GM12872 (cell line): ENCODE results near the gene CHD5.

ENCODE experiments used
- TF ChIP-seq, protein P1 (sequence below): IDR thresholded peaks from 3 replicates; pipeline ENCODE4 v1.5.1; 2011; ENCODE audit warnings: low read depth, mild to moderate bottlenecking, low read length, moderate library complexity; ENCODE audit not compliant: insufficient read depth

CHD5 gene

GRCh38 chr1:6207921-6208320 lies 27.8 kb upstream of the CHD5 start:
- TF ChIP-seq, protein P1, sequence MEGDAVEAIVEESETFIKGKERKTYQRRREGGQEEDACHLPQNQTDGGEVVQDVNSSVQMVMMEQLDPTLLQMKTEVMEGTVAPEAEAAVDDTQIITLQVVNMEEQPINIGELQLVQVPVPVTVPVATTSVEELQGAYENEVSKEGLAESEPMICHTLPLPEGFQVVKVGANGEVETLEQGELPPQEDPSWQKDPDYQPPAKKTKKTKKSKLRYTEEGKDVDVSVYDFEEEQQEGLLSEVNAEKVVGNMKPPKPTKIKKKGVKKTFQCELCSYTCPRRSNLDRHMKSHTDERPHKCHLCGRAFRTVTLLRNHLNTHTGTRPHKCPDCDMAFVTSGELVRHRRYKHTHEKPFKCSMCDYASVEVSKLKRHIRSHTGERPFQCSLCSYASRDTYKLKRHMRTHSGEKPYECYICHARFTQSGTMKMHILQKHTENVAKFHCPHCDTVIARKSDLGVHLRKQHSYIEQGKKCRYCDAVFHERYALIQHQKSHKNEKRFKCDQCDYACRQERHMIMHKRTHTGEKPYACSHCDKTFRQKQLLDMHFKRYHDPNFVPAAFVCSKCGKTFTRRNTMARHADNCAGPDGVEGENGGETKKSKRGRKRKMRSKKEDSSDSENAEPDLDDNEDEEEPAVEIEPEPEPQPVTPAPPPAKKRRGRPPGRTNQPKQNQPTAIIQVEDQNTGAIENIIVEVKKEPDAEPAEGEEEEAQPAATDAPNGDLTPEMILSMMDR: no peak

- TF ChIP-seq, protein P1: no peak
These were observed 27.2 kb upstream of the CHD5 start for GRCh38 chr1:6207075-6207885.

GRCh38 chr1:6206520-6206855 lies 26.4 kb upstream of the CHD5 start:
- TF ChIP-seq, protein P1: no peak

DNA sequence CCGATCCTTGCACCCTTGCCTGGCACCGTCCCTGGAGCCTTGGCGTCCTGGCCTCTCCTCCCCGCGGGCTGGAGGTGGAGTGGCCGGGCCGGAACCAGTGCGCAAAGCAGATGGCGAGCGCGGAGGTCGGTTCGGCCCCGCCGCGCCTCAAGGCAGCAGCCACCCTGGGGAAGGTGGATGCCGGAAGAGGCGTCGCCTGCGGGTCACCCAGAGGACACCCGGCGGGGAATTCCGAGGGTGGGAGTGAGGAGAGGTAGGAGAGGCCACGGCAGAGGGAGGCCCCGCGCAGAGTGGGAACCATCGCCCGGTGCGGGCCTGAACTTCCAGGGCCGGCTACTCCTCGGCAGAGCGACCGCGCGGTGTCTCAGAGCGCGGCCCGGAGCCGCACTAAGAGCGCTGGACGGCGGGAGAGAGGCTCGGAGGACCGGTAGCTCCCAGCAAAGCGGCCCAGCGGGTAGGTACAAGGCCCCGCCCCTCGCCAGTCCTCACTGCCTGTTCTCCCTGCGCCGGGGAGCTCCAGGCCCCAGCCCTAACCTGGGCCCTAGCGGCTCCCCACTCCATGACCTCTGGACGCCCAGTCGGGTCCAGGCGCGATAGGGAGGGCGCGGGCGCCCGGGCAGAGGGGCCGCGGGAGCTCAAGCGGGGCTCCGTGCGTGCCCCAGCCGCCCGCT lies 25.9 kb upstream of the CHD5 start, which contains the start of gene RNF207:
Gene RNF207, plus strand, starts transcription at position 271 of the 671 bp plus-strand sequence. CDS start 417 bp downstream, outside the sequence.
- TF ChIP-seq, protein P1: no peak

GRCh38 chr1:6202256-6202655 lies 22.1 kb upstream of the CHD5 start:
- TF ChIP-seq, protein P1: no peak

DNA sequence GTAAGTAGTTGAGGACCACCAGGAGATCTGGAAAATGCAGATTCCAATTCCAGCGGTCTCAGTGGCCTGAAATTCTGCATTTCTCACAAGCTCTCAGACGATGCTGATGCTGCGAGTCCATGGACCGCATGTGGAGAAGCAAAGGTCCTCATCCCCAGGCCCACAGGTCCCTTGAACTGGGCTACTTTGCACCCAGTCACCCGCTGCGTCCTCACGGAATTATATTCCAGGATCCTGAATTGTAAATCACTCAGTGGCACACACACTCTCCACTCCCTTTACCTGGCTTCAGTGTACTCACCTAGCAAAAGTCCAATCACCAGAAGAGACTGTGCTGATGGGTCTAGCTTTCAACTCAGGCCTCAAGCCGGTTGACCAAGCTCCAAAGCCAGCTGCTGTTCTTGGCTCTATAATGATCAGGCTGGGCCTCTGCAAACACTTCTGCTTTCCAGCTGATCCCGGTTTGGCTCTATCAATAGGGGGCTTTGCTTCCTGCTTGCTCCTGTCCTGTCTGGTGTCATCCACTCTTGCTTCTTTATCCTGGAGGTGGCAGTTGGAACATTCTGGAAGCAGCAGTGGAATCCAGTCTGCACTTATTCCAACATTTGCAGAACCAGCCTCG lies 20.2 kb upstream of the CHD5 start:
- TF ChIP-seq, protein P1: no peak

GRCh38 chr1:6199298-6200187 lies 19.4 kb upstream of the CHD5 start, which contains the start of gene RPL22:
TSS of gene RPL22 (minus strand) at chr1:6199595. CDS start at chr1:6199573, 22 bp downstream.
- TF ChIP-seq, protein P1: no peak
